Trophoblast cell (in vitro differentiated cells and primary cell): ENCODE data around the gene EVC.
A peak's percentile ranks its signal among the peaks of the same experiment; 100 is the strongest.

Experiments used
- DNase-seq, 2 donors: peaks; one replicate each; pipeline ENCODE4 v3.0.0-alpha.2; 2016
- H2AFZ ChIP-seq: 2 replicates; pipeline ENCODE4 v1.6.1; 2013; ENCODE audit warnings: low read length, moderate library complexity, mild to moderate bottlenecking; ENCODE audit not compliant: insufficient read depth, poor library complexity
- H2AK5ac ChIP-seq: 2 replicates; pipeline ENCODE4 v1.6.1; 2013; ENCODE audit warnings: mild to moderate bottlenecking, low read length
- H2BK120ac ChIP-seq: 2 replicates; pipeline ENCODE4 v1.6.1; 2013; ENCODE audit warnings: low read length, mild to moderate bottlenecking, moderate library complexity; ENCODE audit not compliant: insufficient read depth, poor library complexity
- H2BK12ac ChIP-seq: 2 replicates; pipeline ENCODE4 v1.6.1; 2013; ENCODE audit warnings: mild to moderate bottlenecking, low read length, moderate library complexity
- H2BK5ac ChIP-seq: 2 replicates; pipeline ENCODE4 v1.6.1; 2013; ENCODE audit warnings: low read length, low read depth, moderate library complexity, mild to moderate bottlenecking; ENCODE audit not compliant: poor library complexity
- H3K14ac ChIP-seq: 2 replicates; pipeline ENCODE4 v1.6.1; 2013; ENCODE audit warnings: mild to moderate bottlenecking, low read length
- H3K18ac ChIP-seq: 2 replicates; pipeline ENCODE4 v1.6.1; 2013; ENCODE audit warnings: mild to moderate bottlenecking, low read length
- H3K23ac ChIP-seq: 2 replicates; pipeline ENCODE4 v1.6.1; 2013; ENCODE audit warnings: low read length
- H3K27ac ChIP-seq: 2 replicates; pipeline ENCODE4 v1.5.1; 2013; ENCODE audit warnings: low read depth, mild to moderate bottlenecking, inconsistent platforms, low read length, moderate library complexity
- H3K27me3 ChIP-seq: 2 replicates; pipeline ENCODE4 v1.6.1; 2013; ENCODE audit warnings: inconsistent platforms, mild to moderate bottlenecking, low read length, moderate library complexity; ENCODE audit not compliant: insufficient read depth
- H3K36me3 ChIP-seq, 2 experiments: 1 replicate in 1 of 2; 2 replicates in 1 of 2; pipeline ENCODE4 v1.6.1; 2013; ENCODE audit warnings: low read length in 2 of 2, mild to moderate bottlenecking in 2 of 2, moderate library complexity in 1 of 2; ENCODE audit not compliant: insufficient read depth in 2 of 2, control insufficient read depth in 1 of 2
- H3K4ac ChIP-seq: 2 replicates; pipeline ENCODE4 v1.6.1; 2013; ENCODE audit warnings: low read depth, mild to moderate bottlenecking, low read length, moderate library complexity
- H3K4me1 ChIP-seq, 2 experiments: 1 replicate in 1 of 2; 2 replicates in 1 of 2; pipeline ENCODE4 v1.6.1; 2013; ENCODE audit warnings: low read length in 2 of 2, mild to moderate bottlenecking in 2 of 2, moderate library complexity in 1 of 2; ENCODE audit not compliant: insufficient read depth in 2 of 2, control insufficient read depth in 1 of 2
- H3K4me2 ChIP-seq: 2 replicates; pipeline ENCODE4 v1.6.1; 2013; ENCODE audit warnings: inconsistent platforms, mild to moderate bottlenecking, low read length, moderate library complexity
- H3K4me3 ChIP-seq: 2 replicates; pipeline ENCODE4 v1.5.1; 2013; ENCODE audit warnings: mild to moderate bottlenecking, low read depth, low read length, inconsistent platforms
- H3K79me1 ChIP-seq: one replicate; pipeline ENCODE4 v1.6.1; 2013; ENCODE audit warnings: low read length
- H3K79me2 ChIP-seq: 2 replicates; pipeline ENCODE4 v1.6.1; 2013; ENCODE audit warnings: low read length, mild to moderate bottlenecking; ENCODE audit not compliant: control insufficient read depth, insufficient read depth, poor library complexity
- H3K9ac ChIP-seq: 2 replicates; pipeline ENCODE4 v1.6.1; 2013; ENCODE audit warnings: mild to moderate bottlenecking, low read length
- H3K9me3 ChIP-seq: 2 replicates; pipeline ENCODE4 v1.6.1; 2013; ENCODE audit warnings: low read depth, mild to moderate bottlenecking, control low read depth, inconsistent platforms, low read length; ENCODE audit not compliant: insufficient read depth
- H4K12ac ChIP-seq: 2 replicates; pipeline ENCODE4 v1.6.1; 2013; ENCODE audit warnings: low read depth, mild to moderate bottlenecking, low read length, moderate library complexity
- H4K8ac ChIP-seq: 2 replicates; pipeline ENCODE4 v1.6.1; 2013; ENCODE audit warnings: low read depth, mild to moderate bottlenecking, low read length, moderate library complexity
- H4K91ac ChIP-seq: one replicate; pipeline ENCODE4 v1.6.1; 2013; ENCODE audit warnings: low read depth, mild to moderate bottlenecking, low read length, moderate library complexity
- WGBS: extraction: QIAGEN DNeasy Blood & Tissue Kit; methylation state at CpG from one replicate; pipeline ENCODE4 v1.1.7; 2013; ENCODE audit warnings: missing lambda C conversion rate; ENCODE audit not compliant: insufficient read length, insufficient coverage; ENCODE audit errors: extremely low coverage; 5-methylcytosine and 5-hydroxymethylcytosine counted together

Gene EVC

GRCh38 chr4:5755679-5756078 lies 44.7 kb downstream of the EVC start:
- Histone ChIP-seq H2AK5ac (no peak overlapping the region), H4K91ac (no peak overlapping the region), H3K9ac (peak overlapping the region; percentile 42), H3K14ac (no peak overlapping the region), H3K4me2 (no peak overlapping the region), H3K4ac (no peak overlapping the region), H3K23ac (no peak overlapping the region), H3K4me3 (no peak overlapping the region), H4K8ac (no peak overlapping the region), H2BK5ac (no peak overlapping the region), H3K27ac (no peak overlapping the region), H3K4me1 (no peaks in the 10 kb centered on the region), H2BK120ac (no peak overlapping the region), H3K36me3 (peaks cover 38 to 43% of the 10 kb centered on the region in 2 experiments), H4K12ac (no peak overlapping the region), H3K27me3 (no peaks in the 10 kb centered on the region), H3K79me1 (no peaks in the 10 kb centered on the region), H3K79me2 (no peaks in the 10 kb centered on the region), H2BK12ac (no peak overlapping the region), H3K18ac (no peak overlapping the region), H2AFZ (no peak overlapping the region), H3K9me3 (peaks cover 4% of the 10 kb centered on the region)
- DNase-seq: no peak
- WGBS: no CpG with 5 or more reads among the region's 7 CpGs

GRCh38 chr4:5756271-5756670 lies 45.3 kb downstream of the EVC start:
- no peaks in the 10 kb centered on the region for H3K79me2 ChIP-seq
- no peaks in the 10 kb centered on the region for H3K79me1 ChIP-seq
- no peak overlapping the region for H3K9ac ChIP-seq
- H2BK5ac ChIP-seq: no peak overlapping the region
- H4K91ac ChIP-seq: no peak overlapping the region
- no peak overlapping the region for H2BK120ac ChIP-seq
- H3K27ac ChIP-seq: no peak overlapping the region
- H3K4me3 ChIP-seq: no peak overlapping the region
- no peak overlapping the region for H4K12ac ChIP-seq
- H3K4me2 ChIP-seq: no peak overlapping the region
- no peak for DNase-seq
- H3K4ac ChIP-seq: no peak overlapping the region
- H2AFZ ChIP-seq: no peak overlapping the region
- no peak overlapping the region for H2BK12ac ChIP-seq
- H3K36me3 ChIP-seq: peaks cover 36 to 43% of the 10 kb centered on the region in 2 experiments
- H3K18ac ChIP-seq: no peak overlapping the region
- no peaks in the 10 kb centered on the region for H3K27me3 ChIP-seq
- H4K8ac ChIP-seq: no peak overlapping the region
- H3K14ac ChIP-seq: no peak overlapping the region
- no peak overlapping the region for H3K23ac ChIP-seq
- peaks cover 4% of the 10 kb centered on the region for H3K9me3 ChIP-seq
- no CpG with 5 or more reads among the region's 9 CpGs for WGBS
- H3K4me1 ChIP-seq: no peaks in the 10 kb centered on the region
- no peak overlapping the region for H2AK5ac ChIP-seq

- Histone ChIP-seq H3K79me1 (no peaks in the 10 kb centered on the region), H3K36me3 (peaks cover 36 to 43% of the 10 kb centered on the region in 2 experiments), H3K79me2 (no peaks in the 10 kb centered on the region), H3K9me3 (peaks cover 4% of the 10 kb centered on the region), H3K27ac (no peak overlapping the region), H2BK12ac (no peak overlapping the region), H3K4ac (no peak overlapping the region), H3K23ac (no peak overlapping the region), H2AK5ac (no peak overlapping the region), H2BK5ac (no peak overlapping the region), H4K8ac (no peak overlapping the region), H4K91ac (no peak overlapping the region), H3K4me3 (no peak overlapping the region), H3K9ac (no peak overlapping the region), H3K4me2 (no peak overlapping the region), H3K4me1 (no peaks in the 10 kb centered on the region), H2BK120ac (no peak overlapping the region), H2AFZ (no peak overlapping the region), H4K12ac (no peak overlapping the region), H3K14ac (no peak overlapping the region), H3K18ac (no peak overlapping the region), H3K27me3 (no peaks in the 10 kb centered on the region)
- DNase-seq: no peak
- no CpG with 5 or more reads among the region's 7 CpGs for WGBS
These were observed 46.1 kb downstream of the EVC start for GRCh38 chr4:5757091-5757490.

GRCh38 chr4:5757536-5757935 lies 46.5 kb downstream of the EVC start:
- Histone ChIP-seq H2BK5ac (no peak overlapping the region), H3K27ac (no peak overlapping the region), H3K4me1 (no peaks in the 10 kb centered on the region), H4K12ac (no peak overlapping the region), H3K14ac (no peak overlapping the region), H3K9me3 (peaks cover 4% of the 10 kb centered on the region), H3K4ac (no peak overlapping the region), H2AFZ (no peak overlapping the region), H2BK12ac (no peak overlapping the region), H3K79me2 (no peaks in the 10 kb centered on the region), H3K27me3 (no peaks in the 10 kb centered on the region), H3K18ac (no peak overlapping the region), H3K4me2 (no peak overlapping the region), H3K9ac (no peak overlapping the region), H4K8ac (no peak overlapping the region), H2AK5ac (no peak overlapping the region), H3K23ac (no peak overlapping the region), H3K4me3 (no peak overlapping the region), H3K36me3 (peaks cover 36 to 43% of the 10 kb centered on the region in 2 experiments), H3K79me1 (no peaks in the 10 kb centered on the region), H2BK120ac (no peak overlapping the region), H4K91ac (no peak overlapping the region)
- no CpG with 5 or more reads among the region's 4 CpGs for WGBS
- no peak for DNase-seq
